ENCODE results near the gene VARS1.
"Not testable (repeated sequence)": the region's sequence is repeated elsewhere in the genome, so short reads cannot be mapped to it uniquely, and the experiment has no call there.

VARS1 gene

DNA sequence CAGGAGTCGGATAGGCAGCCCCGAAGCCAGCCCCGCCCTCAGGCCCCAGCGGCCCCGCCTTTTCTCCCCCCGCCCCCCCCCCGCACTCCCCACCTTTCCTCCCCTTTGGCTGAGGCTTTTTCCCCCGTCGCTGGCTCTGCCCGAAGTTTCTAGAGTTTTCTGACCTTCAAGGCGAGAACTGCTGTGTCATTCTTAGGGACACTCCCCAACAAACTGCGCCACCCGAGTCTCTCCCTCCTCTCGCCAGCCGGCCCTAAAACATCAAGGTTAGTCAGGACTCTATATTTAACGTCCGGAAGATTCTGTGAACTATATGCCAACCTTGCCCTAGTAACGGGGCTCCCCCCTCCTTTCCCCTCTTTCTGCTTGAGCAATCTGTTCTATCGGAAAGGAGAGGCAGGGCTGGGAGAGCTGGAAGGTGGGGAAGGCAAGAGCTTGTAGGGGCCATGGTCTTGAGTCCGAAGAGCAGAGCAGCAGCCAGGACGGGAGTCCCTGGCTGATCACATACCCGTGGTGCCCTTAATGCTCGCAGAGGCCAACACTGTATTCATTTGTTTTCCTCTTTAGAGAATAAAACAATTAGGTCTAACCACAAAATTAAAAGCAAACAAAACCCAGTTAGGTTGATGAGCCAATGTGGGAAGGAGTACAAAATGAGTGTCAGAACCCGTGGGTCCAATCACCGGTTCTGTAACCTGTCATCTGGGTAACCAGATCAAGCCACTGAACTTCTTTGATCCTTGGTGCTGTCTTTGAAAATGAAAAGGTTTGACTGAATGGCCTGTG, 26.7 kb upstream of the VARS1 start:
- peak; percentile 79 for DNase-seq (ENCODE audit: low read depth)

DNA sequence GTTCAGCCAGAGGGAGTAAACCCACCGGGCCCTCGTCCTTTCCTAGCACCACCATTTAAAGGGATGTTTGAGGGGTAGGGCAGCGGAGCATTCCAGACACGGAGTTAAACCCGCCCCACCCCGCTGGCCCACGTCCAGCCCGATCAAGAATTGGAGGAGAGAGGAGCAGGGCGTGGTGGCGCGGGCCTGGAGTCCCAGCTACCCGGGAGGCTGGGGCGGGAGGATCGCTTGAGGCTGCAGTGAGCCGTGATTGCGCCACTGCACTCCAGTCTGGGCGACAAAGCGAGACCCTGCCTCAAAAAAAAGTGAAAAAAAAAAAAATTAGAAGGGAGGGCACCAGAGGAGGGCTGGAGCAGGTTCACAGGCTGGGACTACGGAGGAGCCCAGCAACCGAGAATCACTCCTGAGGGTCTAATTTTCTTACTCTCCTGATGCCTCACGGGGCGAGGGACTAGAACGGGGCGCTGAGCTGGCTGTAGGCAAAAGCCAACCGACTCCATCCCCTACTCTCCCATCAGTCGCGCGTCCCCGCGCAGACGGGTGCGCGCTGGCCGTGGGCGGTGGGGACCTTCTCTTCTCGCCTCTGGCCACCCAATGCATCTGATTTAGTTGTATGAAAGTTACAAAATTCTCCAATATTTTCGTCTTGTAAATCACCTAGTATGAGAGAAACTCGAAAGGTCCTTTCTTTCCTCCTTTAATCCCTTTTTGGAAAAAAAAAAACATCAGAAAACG, 25.9 kb upstream of the VARS1 start:
- DNase-seq (ENCODE audit: low read depth), result peak; percentile 34

DNA sequence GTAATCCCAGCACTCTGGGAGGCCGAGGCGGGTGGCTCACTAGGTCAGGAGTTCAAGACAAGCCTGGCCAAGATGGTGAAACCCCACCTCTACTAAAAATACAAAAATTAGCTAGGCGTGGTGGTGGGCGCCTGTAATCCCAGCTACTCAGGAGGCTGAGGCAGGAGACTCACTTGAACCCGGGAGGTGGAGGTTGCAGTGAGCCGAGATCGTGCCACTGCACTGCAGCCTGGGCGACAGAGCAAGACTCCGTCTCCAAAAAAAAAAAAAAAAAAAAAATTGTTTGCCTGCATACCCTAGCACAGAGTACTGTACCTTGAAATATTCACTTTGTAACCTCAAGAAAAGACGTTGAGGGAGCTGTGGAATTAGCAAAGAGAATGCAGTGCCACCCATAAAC, 24.8 kb upstream of the VARS1 start:
- DNase-seq (ENCODE audit: low read depth), result not testable (repeated sequence)

DNA sequence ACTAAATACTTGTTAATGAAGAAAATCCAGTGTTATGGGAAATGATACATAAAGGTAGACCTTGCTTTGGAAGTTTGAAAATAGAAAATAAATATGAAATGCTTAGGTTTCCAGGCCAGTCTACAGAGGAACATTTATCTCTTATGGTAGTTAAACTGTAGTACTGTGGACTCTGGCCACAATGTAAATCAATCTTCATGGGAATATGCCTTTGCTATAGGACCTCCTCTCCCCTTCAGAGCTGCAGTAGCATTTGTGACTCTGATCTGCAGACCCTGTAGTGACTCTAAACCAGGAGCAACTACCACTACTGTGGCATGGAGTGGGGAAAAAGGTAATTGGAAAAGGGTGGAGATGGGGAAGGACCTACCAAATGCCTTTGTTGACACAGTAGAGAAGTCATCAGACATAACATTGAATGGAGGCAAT, 24.3 kb upstream of the VARS1 start:
- no peak for DNase-seq (ENCODE audit: low read depth)

DNA sequence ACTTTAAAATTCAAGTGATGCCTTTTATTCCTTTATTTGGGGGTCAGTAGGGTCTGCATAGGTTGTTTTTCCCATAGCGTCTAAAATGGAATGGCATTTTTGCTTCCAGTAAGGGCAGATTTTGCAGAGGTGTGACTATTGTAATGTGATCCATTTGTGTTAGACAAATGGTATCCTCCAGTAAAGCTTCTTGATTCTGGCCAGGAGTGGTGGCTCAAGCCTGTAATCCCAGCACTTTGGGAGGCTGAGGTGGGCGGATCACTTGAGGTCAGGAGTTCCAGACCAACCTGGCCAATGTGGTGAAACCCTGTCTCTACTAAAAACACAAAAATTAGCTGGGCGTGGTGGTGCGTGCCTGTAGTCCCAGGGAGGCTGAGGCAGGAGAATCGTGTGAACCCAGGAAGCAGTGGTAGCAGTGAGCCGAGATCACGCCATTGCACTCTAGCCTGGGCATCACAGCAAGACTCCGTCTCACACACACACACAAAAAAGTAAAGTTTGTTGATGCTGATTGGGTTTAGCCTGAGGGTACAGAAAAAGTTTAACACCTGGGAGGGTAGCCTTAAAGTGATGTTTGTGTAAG, 22.5 kb upstream of the VARS1 start:
- DNase-seq (ENCODE audit: low read depth), result not testable (repeated sequence)

DNA sequence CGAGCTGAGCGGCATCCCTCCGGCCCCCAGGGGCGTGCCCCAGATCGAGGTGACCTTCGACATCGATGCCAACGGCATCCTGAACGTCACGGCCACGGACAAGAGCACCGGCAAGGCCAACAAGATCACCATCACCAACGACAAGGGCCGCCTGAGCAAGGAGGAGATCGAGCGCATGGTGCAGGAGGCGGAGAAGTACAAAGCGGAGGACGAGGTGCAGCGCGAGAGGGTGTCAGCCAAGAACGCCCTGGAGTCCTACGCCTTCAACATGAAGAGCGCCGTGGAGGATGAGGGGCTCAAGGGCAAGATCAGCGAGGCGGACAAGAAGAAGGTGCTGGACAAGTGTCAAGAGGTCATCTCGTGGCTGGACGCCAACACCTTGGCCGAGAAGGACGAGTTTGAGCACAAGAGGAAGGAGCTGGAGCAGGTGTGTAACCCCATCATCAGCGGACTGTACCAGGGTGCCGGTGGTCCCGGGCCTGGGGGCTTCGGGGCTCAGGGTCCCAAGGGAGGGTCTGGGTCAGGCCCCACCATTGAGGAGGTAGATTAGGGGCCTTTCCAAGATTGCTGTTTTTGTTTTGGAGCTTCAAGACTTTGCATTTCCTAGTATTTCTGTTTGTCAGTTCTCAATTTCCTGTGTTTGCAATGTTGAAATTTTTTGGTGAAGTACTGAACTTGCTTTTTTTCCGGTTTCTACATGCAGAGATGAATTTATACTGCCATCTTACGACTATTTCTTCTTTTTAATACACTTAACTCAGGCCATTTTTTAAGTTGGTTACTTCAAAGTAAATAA, 21.8 kb upstream of the VARS1 start:
- peak; percentile 36 for DNase-seq (ENCODE audit: low read depth)

DNA sequence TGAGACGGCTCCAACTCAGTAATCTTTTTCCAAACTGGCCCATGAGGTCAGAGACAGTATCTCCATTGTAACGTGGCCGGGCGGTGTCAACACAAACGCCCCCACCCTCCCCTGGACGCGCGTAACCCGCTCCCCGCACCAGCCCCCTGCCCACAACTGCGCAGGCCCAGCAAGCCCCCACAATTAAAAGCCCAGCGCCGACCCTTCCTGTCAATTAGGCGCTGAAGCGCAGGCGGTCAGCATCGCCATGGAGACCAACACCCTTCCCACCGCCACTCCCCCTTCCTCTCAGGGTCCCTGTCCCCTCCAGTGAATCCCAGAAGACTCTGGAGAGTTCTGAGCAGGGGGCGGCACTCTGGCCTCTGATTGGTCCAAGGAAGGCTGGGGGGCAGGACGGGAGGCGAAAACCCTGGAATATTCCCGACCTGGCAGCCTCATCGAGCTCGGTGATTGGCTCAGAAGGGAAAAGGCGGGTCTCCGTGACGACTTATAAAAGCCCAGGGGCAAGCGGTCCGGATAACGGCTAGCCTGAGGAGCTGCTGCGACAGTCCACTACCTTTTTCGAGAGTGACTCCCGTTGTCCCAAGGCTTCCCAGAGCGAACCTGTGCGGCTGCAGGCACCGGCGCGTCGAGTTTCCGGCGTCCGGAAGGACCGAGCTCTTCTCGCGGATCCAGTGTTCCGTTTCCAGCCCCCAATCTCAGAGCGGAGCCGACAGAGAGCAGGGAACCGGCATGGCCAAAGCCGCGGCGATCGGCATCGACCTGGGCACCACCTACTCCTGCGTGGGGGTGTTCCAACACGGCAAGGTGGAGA, 19.7 kb upstream of the VARS1 start, which contains the start of the genes HSPA1A and HSPA1L:
Gene HSPA1A (plus strand): TSS at position 519 of the 814 bp plus-strand sequence. CDS start 214 bp downstream, at position 733.
Gene HSPA1L (minus strand): TSS at position 259 of the 814 bp plus-strand sequence. CDS start 3,311 bp downstream, outside the sequence.
- DNase-seq (ENCODE audit: low read depth), result peak; percentile 94

DNA sequence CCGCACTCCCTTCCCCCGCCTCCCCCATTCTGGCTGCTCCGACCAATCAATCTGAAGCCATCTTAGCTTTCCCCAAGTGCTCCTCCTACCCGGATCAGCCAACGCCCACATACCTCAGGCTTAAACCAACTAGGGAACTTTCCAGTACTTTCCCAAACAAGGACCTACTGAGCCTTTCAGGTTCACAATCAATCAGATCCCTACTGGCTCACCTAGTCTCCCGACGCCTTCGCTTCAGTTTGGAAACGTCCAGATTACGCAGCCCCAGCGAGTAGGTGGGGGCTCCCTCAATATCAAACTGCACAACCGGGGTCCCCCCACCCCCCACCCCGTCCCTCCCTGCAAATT, 19.1 kb upstream of the VARS1 start:
- DNase-seq (ENCODE audit: low read depth), result peak; percentile 99

DNA sequence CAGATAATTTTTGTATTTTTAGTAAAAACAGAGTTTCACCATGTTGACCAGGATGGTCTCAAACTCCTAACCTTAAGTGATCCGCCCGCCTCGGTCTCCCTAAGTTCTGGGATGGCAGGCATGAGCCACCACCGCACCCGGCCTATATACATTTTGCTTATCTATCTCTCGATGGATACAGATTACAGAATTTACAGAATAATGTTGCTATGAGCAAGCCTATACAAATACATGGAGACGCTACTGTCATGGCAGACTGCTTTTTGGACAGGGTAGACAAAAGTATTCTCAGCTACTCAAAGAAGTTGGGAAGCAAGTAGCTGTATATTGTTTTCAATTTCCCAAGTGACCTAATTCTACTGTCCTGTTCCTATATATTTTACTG, 17.9 kb upstream of the VARS1 start:
- DNase-seq (ENCODE audit: low read depth), result no peak

DNA sequence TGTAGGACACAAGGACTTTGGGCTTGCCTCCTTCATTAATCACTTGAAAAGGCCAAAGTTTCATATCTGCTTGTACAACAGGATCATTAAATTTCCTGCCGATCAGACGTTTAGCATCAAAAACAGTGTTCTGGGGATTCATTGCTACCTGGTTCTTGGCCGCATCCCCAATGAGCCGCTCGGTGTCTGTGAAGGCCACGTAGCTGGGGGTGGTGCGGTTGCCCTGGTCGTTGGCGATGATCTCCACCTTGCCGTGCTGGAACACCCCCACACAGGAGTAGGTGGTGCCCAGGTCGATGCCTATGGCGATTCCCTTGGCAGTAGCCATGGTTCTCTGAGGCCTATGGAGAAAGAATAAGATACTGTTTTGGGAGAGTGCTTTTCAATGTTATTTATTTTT, 16.1 kb upstream of the VARS1 start:
- DNase-seq (ENCODE audit: low read depth), result no peak

DNA sequence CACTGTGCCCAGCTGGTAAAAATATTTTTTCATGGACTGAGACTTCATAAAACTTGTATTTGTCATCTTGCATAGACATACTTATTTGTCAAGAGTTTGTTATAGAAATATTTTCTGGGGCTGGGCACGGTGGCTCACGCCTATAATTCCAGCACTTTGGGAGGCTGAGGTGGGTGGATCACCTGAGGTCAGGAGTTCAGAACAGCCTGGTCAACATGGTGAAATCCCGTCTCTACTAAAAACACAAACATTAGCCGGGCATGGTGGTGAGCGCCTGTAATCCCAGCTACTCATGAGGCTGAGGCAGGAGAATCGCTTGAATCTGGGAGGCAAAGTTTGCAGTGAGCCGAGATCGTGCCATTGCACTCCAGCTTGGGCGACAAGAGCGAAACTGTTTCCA, 13.0 kb upstream of the VARS1 start:
- DNase-seq (ENCODE audit: low read depth), result not testable (repeated sequence)

DNA sequence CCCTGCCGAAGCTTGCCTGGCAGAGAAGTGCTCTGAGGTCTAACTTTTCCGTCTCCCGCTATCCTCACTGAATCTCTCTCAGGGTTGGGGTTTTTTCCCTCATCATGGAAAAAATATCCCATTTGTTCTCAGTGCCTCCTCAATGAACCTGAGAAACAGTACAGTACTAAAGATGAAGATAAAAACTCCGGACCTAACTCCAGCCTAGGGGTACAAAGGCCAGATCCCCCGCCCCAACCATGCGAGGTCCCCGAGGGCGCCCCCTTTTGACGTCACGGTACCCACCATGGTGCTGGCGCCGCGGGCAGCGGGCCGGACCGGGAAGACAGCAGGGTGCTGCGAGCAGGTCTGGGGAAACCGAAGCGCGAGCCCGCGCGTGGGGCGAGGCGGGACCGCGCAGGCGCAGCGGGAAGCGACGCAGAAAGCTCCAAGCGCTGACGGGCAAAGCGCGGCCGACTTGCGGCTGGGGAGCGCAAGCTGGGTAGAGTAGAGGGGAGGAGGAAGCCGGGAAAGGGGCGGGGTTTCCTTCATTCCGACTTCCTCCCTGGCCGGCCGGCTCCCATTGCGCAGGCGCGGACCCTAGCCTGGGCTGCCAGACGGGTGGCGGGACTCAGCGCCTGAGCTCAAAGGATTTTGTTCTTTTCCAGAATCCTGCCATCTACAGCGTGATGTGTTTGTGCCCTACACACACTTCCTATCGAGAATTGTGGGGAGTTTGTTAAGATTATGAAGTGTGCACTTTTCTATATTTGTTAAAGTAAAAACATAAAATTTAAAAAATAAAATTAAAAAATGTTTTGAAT, 11.1 kb upstream of the VARS1 start, which contains the start of gene LSM2:
Gene LSM2 (minus strand): TSS at position 497 of the 803 bp plus-strand sequence. CDS start 209 bp downstream, at position 288.
- peak; percentile 97 for DNase-seq (ENCODE audit: low read depth)

DNA sequence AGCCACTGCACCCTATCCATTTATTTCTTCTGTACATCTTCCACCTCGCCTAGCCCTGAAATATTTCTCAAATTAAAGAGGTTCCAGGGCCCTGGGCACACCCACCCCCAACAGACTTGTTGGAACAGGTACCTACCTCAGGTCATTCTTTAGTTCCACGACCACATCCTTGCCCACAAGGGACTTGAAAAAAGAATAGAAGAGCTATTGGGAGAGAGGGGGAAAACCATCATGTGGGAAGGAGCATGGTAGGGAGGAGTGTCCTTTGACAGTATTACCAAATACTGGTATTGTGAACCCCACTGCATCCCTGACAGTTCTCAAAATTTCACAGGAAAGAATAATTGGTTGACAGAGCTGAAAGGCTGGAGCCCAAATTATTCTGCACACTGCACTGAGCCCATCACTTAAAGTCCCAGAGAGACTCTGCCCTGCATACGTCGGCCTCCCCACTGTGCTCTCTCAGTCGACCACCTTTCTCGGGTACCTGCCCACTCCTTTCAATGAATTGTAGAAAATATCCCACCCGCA, 10.5 kb upstream of the VARS1 start:
- DNase-seq (ENCODE audit: low read depth), result no peak

DNA sequence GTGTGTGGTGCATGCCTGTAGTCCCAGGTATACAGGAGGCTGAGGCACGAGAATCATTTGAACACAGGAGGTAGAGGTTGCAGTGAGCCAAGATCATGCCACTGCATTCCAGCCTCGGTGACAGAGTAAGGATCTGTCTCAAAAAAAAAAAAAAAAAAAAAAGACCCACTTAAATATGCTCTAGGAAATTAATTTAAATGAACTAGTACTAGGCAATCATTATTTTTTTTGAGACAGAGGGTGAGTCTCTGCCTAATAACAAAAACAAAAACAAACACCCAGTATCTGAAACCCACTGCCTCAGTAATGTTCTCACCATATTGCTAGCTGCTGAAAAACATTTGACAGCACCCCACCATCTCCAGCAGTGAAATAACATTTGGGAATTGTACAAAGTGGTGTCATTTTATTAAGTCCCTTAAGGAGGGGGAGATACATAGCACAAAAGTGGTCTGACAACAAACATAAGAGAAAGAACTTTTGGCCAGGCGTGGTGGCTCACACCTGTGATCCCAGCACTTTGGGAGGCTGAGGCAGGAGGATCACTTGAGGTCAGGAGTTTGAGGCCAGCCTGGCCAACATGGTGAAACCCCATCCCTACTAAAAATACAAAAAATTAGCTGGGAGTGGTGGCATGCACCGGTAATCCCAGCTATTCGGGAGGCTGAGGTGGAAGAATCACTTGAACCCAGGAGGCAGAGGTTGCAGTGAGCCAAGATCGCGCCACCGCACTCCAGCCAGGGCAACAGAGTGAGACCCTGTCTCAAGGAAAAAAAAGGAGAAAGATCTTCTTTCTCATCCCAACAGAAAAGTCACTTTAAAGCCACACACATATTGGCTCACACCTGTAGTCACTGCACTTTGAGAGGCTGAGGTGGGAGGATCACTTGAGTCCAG, 5.7 kb upstream of the VARS1 start:
- not testable (repeated sequence) for DNase-seq (ENCODE audit: low read depth)

DNA sequence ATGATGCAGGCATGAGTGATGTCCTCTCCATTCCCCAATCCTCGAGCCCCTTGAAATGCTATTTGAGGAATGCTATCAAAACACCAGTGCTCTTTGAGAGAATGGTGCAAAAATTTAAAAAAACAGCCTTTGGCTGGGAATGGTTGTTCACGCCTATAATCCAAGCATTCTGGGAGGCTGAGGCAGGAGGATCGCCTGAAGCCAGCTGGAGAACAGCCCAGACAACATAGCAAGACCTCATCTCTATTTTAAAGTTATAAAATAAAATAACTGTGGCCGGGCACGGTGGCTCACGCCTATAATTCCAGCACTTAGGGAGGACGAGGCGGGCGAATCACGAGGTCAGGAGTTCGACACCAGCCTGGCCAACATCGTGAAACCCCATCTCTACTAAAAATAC, 4.2 kb upstream of the VARS1 start:
- DNase-seq (ENCODE audit: low read depth), result no peak

DNA sequence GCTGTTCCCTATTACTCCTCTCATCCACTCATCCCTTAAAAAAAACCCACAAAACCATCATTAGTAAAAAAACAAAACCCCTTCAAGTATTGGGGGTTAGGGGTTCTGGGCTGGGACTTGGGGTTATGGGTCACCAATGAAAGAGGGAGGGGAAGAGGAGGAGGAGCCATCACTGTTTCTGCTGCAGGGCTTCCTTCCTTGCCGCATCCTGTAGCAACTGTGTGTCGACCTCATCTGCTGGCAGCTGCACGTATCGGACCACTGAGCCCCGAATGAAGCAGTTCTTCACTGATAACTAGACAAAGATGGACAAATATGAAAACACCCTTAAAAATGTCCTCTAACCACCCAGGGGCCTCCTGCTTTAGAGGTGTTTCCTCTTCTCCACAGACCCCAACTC, 2.0 kb upstream of the VARS1 start:
- DNase-seq (ENCODE audit: low read depth), result no peak

DNA sequence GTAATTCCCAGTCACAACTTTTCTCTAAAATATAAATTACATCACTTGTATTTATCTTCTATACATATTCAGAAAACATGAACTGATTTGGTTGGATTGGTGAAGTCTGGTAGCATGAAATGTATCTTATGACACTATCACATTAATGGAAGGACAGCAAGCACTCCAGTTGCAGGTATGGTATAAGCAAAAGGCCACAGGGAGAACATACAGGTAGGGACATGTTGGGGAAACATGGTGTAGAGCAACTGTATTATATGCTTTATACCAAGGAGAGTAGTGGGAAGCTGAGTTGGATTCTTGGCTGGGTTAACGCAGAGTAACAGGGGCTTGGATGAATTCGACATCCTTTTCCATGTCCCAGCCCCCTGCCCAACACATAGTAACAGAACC, 1.4 kb upstream of the VARS1 start:
- no peak for DNase-seq (ENCODE audit: low read depth)

DNA sequence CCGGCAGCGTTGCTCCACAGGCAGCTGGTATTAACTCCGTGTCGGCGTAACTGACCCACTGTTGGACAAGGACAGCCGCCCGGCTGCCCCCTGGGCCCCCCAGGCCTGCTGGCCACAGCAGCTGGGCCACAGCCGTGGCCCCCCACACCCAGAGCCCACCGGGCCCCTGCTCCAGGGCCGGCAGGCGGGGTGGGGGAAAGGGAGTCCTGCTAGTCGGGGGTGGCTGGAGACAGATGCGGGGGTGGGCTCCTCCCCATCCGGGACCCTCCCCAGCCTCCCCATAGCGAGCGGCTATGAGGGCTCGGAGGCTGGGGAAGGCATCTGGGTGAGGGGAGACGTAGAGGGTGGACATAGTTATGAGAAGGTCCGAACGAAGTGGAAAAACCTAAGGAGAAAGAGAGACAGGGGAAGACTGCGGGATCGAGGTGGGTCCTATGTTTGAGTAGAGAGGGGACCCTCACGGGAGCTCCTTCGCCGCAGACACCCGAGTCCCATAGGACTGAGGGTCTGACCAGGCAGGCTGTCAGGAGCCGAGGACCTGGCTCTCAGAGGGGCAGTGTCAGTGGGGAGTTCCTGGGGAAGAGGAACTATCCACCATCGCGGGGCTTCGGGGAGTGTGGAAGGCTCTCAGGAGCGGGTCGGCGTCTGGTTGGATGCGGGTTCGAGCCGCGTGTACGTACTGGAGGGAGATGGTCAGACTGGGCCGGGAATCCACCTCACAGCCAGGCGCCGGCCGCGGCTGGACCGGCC, 511 bp downstream of the VARS1 start:
- DNase-seq (ENCODE audit: low read depth), result peak; percentile 59
